Omental fat pad (tissue), 4 donors: ENCODE measurements around the gene DBI. TPM values are rescaled to one million over a fixed set of nuclear protein-coding genes. Genes with fewer than 3 reads are reported as not detected.

Experiments used
- ATAC-seq: fragments of 150-250 bp; one replicate; pipeline ENCODE4 v1.9.1; 2016; ENCODE audit warnings: mild to moderate bottlenecking, moderate library complexity; ENCODE audit not compliant: low FRiP score
- DNase-seq: peaks from one replicate; pipeline ENCODE4 v3.0.0-alpha.2; 2019; ENCODE audit warnings: low spot score
- total RNA-seq, 4 donors: library from RNA; depleted of rRNA; stranded (reverse); fragments of >200 nt; gene quantifications; one replicate each; pipeline ENCODE4 v1.1.0, GENCODE V29; 2016
- TF ChIP-seq, protein P1 (sequence below), 3 donors: fragments of 450-650 bp; IDR thresholded peaks; one replicate each; pipeline ENCODE4 v1.5.1; 2016 to 2017; ENCODE audit warnings: antibody characterized with exemption in 3 of 3, mild to moderate bottlenecking in 3 of 3, moderate library complexity in 2 of 3

The DBI gene
- total RNA-seq, 4 donors from 2014 or later, result 191 to 327 (median 225) TPM

DNA sequence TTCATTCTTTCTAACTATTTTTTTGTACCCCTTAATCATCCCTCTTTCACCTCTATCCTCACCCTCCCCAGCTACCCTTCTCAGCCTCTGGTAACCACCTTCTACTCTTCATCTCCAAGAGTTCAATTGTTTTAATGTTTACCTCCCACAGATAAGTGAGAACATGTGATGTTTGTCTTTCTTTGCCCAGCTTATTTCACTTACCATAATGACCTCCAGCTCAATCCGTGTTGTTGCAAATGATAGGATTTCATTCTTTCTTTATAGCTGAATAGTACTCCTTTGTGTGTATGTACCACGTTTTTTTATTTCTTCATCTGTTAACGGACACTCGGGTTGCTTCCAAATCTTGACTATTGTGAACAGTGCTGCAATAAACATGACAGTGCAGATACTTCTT lies 42.7 kb downstream of the DBI start:
- ATAC-seq (no peak), DNase-seq (no peak)
- TF ChIP-seq, protein P1, sequence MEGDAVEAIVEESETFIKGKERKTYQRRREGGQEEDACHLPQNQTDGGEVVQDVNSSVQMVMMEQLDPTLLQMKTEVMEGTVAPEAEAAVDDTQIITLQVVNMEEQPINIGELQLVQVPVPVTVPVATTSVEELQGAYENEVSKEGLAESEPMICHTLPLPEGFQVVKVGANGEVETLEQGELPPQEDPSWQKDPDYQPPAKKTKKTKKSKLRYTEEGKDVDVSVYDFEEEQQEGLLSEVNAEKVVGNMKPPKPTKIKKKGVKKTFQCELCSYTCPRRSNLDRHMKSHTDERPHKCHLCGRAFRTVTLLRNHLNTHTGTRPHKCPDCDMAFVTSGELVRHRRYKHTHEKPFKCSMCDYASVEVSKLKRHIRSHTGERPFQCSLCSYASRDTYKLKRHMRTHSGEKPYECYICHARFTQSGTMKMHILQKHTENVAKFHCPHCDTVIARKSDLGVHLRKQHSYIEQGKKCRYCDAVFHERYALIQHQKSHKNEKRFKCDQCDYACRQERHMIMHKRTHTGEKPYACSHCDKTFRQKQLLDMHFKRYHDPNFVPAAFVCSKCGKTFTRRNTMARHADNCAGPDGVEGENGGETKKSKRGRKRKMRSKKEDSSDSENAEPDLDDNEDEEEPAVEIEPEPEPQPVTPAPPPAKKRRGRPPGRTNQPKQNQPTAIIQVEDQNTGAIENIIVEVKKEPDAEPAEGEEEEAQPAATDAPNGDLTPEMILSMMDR (IDR thresholded peaks at IDR 0.05), result no peak

DNA sequence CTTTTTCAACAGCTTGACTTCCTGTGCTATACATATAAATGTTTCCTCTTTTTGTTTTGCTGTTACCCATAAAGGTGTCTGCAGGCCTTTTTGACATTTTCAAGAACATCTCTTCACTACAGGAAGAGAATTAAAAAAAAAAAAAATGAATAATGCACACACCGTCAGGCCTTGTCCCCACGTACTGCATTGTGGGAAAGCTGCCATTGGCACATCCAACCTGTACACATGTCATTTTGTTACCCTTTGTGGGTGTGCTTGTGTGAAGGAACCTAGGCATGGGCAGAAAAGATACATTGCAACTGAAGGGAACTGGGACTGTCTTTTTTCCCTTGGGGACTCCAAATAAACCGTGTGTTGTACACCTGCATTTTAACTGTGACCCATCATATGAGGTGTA lies 48.1 kb downstream of the DBI start:
- ATAC-seq (no peak), DNase-seq (no peak)
- TF ChIP-seq, protein P1 (IDR thresholded peaks at IDR 0.05), result no peak

- ATAC-seq (no peak), DNase-seq (no peak)
- TF ChIP-seq, protein P1 (IDR thresholded peaks at IDR 0.05), result no peak
These were observed 48.9 kb downstream of the DBI start for GRCh38 chr2:119415630-119416029.

DNA sequence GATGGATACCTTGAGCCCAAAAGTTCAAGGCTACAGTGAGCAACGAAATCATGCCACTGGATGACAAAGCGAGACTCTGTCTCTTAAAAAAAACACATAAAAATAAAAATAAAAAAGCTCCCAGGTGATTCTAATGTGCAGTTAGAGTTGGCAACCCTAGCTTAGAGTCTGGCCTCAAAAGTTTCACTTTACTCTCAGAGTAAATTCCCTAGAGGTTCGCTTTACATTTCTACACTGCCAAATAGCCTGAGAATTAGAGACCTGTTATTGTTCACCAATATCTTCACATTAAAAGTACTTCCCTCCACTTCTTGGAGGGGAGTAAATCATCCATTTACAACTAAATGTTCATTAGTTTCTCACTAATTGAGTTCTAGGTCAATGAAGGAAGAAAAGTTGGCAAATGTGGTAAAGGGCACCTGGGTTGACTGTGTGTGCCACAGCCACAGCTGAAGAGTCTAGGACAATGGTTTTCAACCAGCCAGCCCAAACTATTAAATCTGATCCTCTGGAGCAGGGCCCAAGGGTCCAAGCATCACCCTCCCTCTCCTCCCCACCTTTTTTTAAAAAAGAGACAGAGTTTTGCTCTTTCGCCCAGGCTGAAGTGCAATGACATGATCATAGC lies 49.6 kb downstream of the DBI start:
- no peak for ATAC-seq
- TF ChIP-seq, protein P1 (IDR thresholded peaks at IDR 0.05), result no peak
- no peak for DNase-seq

DNA sequence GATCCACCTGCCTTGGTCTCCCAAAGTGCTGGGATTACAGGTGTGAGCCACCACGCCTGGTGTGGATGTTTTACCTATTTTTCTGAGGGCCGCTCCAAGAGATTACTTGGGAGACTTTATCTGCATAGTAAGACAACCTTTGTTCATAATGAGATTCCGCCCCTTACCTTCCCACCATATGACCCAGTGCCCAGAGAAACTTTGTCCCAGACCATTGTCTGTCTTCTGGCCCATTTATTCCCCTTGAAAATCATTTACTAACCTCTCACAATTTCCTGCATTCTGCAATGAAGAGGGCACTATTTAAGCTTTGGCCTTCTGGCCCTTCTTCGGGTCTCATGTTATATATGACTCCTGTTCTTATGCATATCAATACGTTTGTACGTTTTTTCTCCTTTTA lies 51.1 kb downstream of the DBI start:
- TF ChIP-seq, protein P1 (IDR thresholded peaks at IDR 0.05), result no peak
- ATAC-seq (no peak), DNase-seq (no peak)

DNA sequence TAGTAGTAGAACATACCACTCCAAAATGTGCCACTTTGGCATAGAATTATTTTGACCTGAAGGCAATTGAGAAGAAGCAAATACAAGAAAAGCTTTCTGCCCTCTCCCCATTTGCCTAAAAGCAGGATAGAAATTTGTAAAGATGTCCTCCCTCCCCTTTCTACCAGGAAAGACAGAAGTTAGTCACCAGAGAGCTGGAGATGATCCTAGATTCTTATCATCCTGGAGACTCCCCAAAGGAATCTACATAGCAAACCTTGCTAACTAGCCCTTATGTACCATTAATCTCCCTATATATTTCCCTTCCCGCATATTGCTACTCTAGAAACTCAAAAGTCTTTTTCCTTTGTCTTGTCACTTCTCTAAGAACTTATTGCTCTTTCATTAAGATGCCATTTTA lies 52.3 kb downstream of the DBI start:
- DNase-seq (no peak), ATAC-seq (no peak)
- TF ChIP-seq, protein P1 (IDR thresholded peaks at IDR 0.05), result no peak

- TF ChIP-seq, protein P1 (IDR thresholded peaks at IDR 0.05), result no peak
- DNase-seq (no peak), ATAC-seq (no peak)
These were observed 53.2 kb downstream of the DBI start for GRCh38 chr2:119419803-119420508.
